HG02852 (cell line): ENCODE results near the gene SUV39H1.

ENCODE experiments used
- ATAC-seq: cut with Tn5 transposase; IDR thresholded peaks from one replicate; pipeline ENCODE4 v1.9.1; 2021; ENCODE audit warnings: mild to moderate bottlenecking, moderate library complexity; ENCODE audit not compliant: unreplicated experiment

SUV39H1 gene

GRCh38 chrX:48711929-48712505 is 15.5 kb downstream of the SUV39H1 start:
- ATAC-seq, result no peak

- no peak for ATAC-seq
Measured at GRCh38 chrX:48713847-48714246, 17.3 kb downstream of the SUV39H1 start.

- ATAC-seq, result no peak
Measured at GRCh38 chrX:48714573-48714972, 18.0 kb downstream of the SUV39H1 start.

- ATAC-seq, result no peak
Measured at GRCh38 chrX:48715072-48715471, 18.5 kb downstream of the SUV39H1 start.

GRCh38 chrX:48715876-48716502 is 19.5 kb downstream of the SUV39H1 start:
- ATAC-seq, result no peak

GRCh38 chrX:48719958-48720357 is 23.4 kb downstream of the SUV39H1 start:
- no peak for ATAC-seq

- ATAC-seq, result no peak
Measured at GRCh38 chrX:48720577-48721250, 24.2 kb downstream of the SUV39H1 start.

- ATAC-seq, result no peak
Measured at GRCh38 chrX:48721916-48722315, 25.4 kb downstream of the SUV39H1 start.

- ATAC-seq, result no peak
Measured at GRCh38 chrX:48726596-48726995, 30.1 kb downstream of the SUV39H1 start.

- ATAC-seq, result no peak
Measured at GRCh38 chrX:48728653-48729052, 32.1 kb downstream of the SUV39H1 start.

- ATAC-seq, result no peak
Measured at GRCh38 chrX:48736303-48736702, 39.8 kb downstream of the SUV39H1 start.

- ATAC-seq, result no peak
Measured at GRCh38 chrX:48736878-48737212, 40.3 kb downstream of the SUV39H1 start.

GRCh38 chrX:48737213-48737938 is 40.8 kb downstream of the SUV39H1 start:
- peak; percentile 98 for ATAC-seq

GRCh38 chrX:48737940-48738339 is 41.4 kb downstream of the SUV39H1 start:
- no peak for ATAC-seq

- ATAC-seq, result no peak
Measured at GRCh38 chrX:48741834-48742233, 45.3 kb downstream of the SUV39H1 start.

- ATAC-seq, result no peak
Measured at GRCh38 chrX:48745222-48745621, 48.7 kb downstream of the SUV39H1 start.

- no peak for ATAC-seq
Measured at GRCh38 chrX:48747415-48748016, 51.0 kb downstream of the SUV39H1 start.

- ATAC-seq, result no peak
Measured at GRCh38 chrX:48749182-48749581, 52.6 kb downstream of the SUV39H1 start.

- ATAC-seq, result no peak
Measured at GRCh38 chrX:48751343-48751742, 54.8 kb downstream of the SUV39H1 start.

GRCh38 chrX:48752498-48752897 is 56.0 kb downstream of the SUV39H1 start:
- no peak for ATAC-seq

GRCh38 chrX:48753708-48754228 is 57.2 kb downstream of the SUV39H1 start:
- no peak for ATAC-seq
